Ishikawa (cell line): ENCODE data around the gene STIM1.

Experiments used
- CEBPB ChIP-seq: IDR thresholded peaks from 2 replicates; pipeline ENCODE4 v1.6.1; 2012
- CREB1 ChIP-seq: IDR thresholded peaks from 2 replicates; pipeline ENCODE4 v1.6.1; 2012; ENCODE audit warnings: low read depth
- EGR1 ChIP-seq: IDR thresholded peaks from 2 replicates; pipeline ENCODE4 v1.6.1; 2012
- EP300 ChIP-seq: IDR thresholded peaks from 2 replicates; pipeline ENCODE4 v1.6.1; 2012; ENCODE audit warnings: borderline replicate concordance
- FOXM1 ChIP-seq: IDR thresholded peaks from 2 replicates; pipeline ENCODE4 v1.6.1; 2012; ENCODE audit warnings: low read depth, borderline replicate concordance
- REST ChIP-seq: IDR thresholded peaks from 2 replicates; pipeline ENCODE4 v1.6.1; 2012; ENCODE audit warnings: low read depth, mild to moderate bottlenecking
- TAF1 ChIP-seq: IDR thresholded peaks from 2 replicates; pipeline ENCODE4 v1.6.1; 2012; ENCODE audit warnings: low read depth, mild to moderate bottlenecking
- TCF12 ChIP-seq: IDR thresholded peaks from 2 replicates; pipeline ENCODE4 v1.6.1; 2012; ENCODE audit warnings: low read depth
- TEAD4 ChIP-seq: IDR thresholded peaks from 2 replicates; pipeline ENCODE4 v1.6.1; 2012
- YY1 ChIP-seq: IDR thresholded peaks from 2 replicates; pipeline ENCODE4 v1.6.1; 2012; ENCODE audit warnings: low read depth
- TF ChIP-seq, protein P1 (sequence below): IDR thresholded peaks from 2 replicates; pipeline ENCODE4 v1.6.1; 2012
- TF ChIP-seq, protein P2 (sequence below): IDR thresholded peaks from 2 replicates; pipeline ENCODE4 v1.6.1; 2012

- TF ChIP-seq, protein P1, sequence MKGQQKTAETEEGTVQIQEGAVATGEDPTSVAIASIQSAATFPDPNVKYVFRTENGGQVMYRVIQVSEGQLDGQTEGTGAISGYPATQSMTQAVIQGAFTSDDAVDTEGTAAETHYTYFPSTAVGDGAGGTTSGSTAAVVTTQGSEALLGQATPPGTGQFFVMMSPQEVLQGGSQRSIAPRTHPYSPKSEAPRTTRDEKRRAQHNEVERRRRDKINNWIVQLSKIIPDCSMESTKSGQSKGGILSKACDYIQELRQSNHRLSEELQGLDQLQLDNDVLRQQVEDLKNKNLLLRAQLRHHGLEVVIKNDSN, result no peak
- no peak for TF ChIP-seq EP300
- no peak for TF ChIP-seq CREB1
- no peak for TF ChIP-seq CEBPB
- no peak for TF ChIP-seq REST
- no peak for TF ChIP-seq YY1
- no peak for TF ChIP-seq TCF12
- no peak for TF ChIP-seq FOXM1
- TF ChIP-seq, protein P2, sequence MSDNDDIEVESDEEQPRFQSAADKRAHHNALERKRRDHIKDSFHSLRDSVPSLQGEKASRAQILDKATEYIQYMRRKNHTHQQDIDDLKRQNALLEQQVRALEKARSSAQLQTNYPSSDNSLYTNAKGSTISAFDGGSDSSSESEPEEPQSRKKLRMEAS, result no peak
- TF ChIP-seq TEAD4, result no peak
- TF ChIP-seq EGR1, result no peak
- TF ChIP-seq TAF1, result no peak
Observed at GRCh38 chr11:3967695-3968094, 112.2 kb downstream of the STIM1 start.
